K562 (cell line): ENCODE data around the gene NFIC. TPM values are rescaled to one million over a fixed set of nuclear protein-coding genes. Genes with fewer than 3 reads are reported as not detected.

Source experiments
- BDP1 ChIP-seq: IDR thresholded peaks from 3 replicates; pipeline ENCODE4 v1.6.1; 2011; ENCODE audit not compliant: insufficient read length, insufficient read depth
- BRD9 ChIP-seq: fragments of 450-650 bp; IDR thresholded peaks from 2 replicates; pipeline ENCODE4 v1.6.1; 2018; ENCODE audit warnings: low read depth; ENCODE audit not compliant: partially characterized antibody
- FOXK1 ChIP-seq: sonication (generic); formaldehyde crosslinking; IDR thresholded peaks from 2 replicates; pipeline ENCODE4 v1.8.0; 2022; ENCODE audit warnings: missing genetic modification reagents, mild to moderate bottlenecking, borderline replicate concordance
- FOXK2 ChIP-seq, 2 experiments: fragments of 450-650 bp; IDR thresholded peaks in 1 of 2; conservative IDR thresholded peaks in 1 of 2; 2 replicates each; pipeline ENCODE4 v1.6.1; 2016; ENCODE audit warnings: low read depth in 2 of 2, mild to moderate bottlenecking in 1 of 2
- JUNB ChIP-seq: fragments of 450-650 bp; formaldehyde crosslinking; conservative IDR thresholded peaks from 2 replicates; pipeline ENCODE4 v1.4.0; 2020; ENCODE audit warnings: mild to moderate bottlenecking
- MTA1 ChIP-seq: fragments of 450-650 bp; IDR thresholded peaks from 2 replicates; pipeline ENCODE4 v1.6.1; 2017; ENCODE audit warnings: borderline replicate concordance
- RBFOX2 ChIP-seq: fragments of 200-400 bp; formaldehyde crosslinking; IDR thresholded peaks from 2 replicates; pipeline ENCODE4 v1.6.1; 2017; ENCODE audit warnings: low read depth, mild to moderate bottlenecking, low read length, moderate library complexity
- RBM15 ChIP-seq: fragments of 200-400 bp; formaldehyde crosslinking; IDR thresholded peaks from 2 replicates; pipeline ENCODE4 v1.6.1; 2018; ENCODE audit warnings: mild to moderate bottlenecking, low read length, moderate library complexity; ENCODE audit not compliant: insufficient read depth
- RFX1 ChIP-seq: fragments of 450-650 bp; IDR thresholded peaks from 2 replicates; pipeline ENCODE4 v1.6.1; 2016; ENCODE audit warnings: mild to moderate bottlenecking, moderate library complexity
- TCFL5 ChIP-seq: fragments of 250-450 bp; sonication (Bioruptor Pico); conservative IDR thresholded peaks from 2 replicates; pipeline ENCODE4 v1.6.1; 2021; ENCODE audit warnings: mild to moderate bottlenecking, moderate library complexity, matching md5 sums
- ZNF696 ChIP-seq: fragments of 250-450 bp; sonication (Bioruptor Pico); conservative IDR thresholded peaks from 2 replicates; pipeline ENCODE4 v1.4.0; 2020; ENCODE audit warnings: mild to moderate bottlenecking, moderate library complexity
- ZNF76 ChIP-seq: fragments of 250-450 bp; sonication (Bioruptor Pico); IDR thresholded peaks from 2 replicates; pipeline ENCODE4 v1.4.0; 2020; ENCODE audit warnings: mild to moderate bottlenecking, moderate library complexity, borderline replicate concordance
- ZSCAN29 ChIP-seq: fragments of 450-650 bp; IDR thresholded peaks from 2 replicates; pipeline ENCODE4 v1.6.1; 2017
- polyA plus RNA-seq, 8 experiments: library from polyadenylated mRNA; depleted of rRNA in 4 of 8; stranded (reverse) in 5 of 8; unstranded in 3 of 8; fragments of >200 nt; fragmentation: Nextera tagmentation in 2 of 8; fragmentation: Illumina TruSeq in 1 of 8; extraction: Ambion mirVana in 2 of 8; extraction: Trizol in 1 of 8; gene quantifications; 2 replicates each; pipeline versions ENCODE4 v1.2.1 to v1.2.3, GENCODE V29; 2011 to 2014; ENCODE audit warnings: inconsistent platforms in 1 of 8, missing spikeins in 1 of 8
- total RNA-seq, 7 experiments: library from RNA; depleted of rRNA in 6 of 7; stranded (reverse); fragments of >200 nt in 6 of 7; fragmentation: Illumina TruSeq in 2 of 7; extraction: Trizol in 2 of 7; gene quantifications; 2 replicates each; pipeline versions ENCODE4 v1.2.1 to v1.2.3, GENCODE V29; 2011 to 2021; ENCODE audit warnings: low replicate concordance in 1 of 7
- TF ChIP-seq, protein P1 (sequence below): IDR thresholded peaks from 2 replicates; pipeline ENCODE4 v1.6.1; 2016; ENCODE audit warnings: missing genetic modification characterization, missing compliant biosample characterization
- TF ChIP-seq, protein P2 (sequence below): fragments of 250-450 bp; sonication (Bioruptor Pico); IDR thresholded peaks from 2 replicates; pipeline ENCODE4 v1.4.0; 2020
- TF ChIP-seq, protein P3 (sequence below): fragments of 250-450 bp; sonication (Bioruptor Pico); IDR thresholded peaks from 2 replicates; pipeline ENCODE4 v1.8.0; 2021; ENCODE audit warnings: mild to moderate bottlenecking, moderate library complexity
- TF ChIP-seq, protein P4 (sequence below): fragments of 450-650 bp; formaldehyde crosslinking; IDR thresholded peaks from 2 replicates; pipeline ENCODE4 v1.4.0; 2020; ENCODE audit warnings: mild to moderate bottlenecking, moderate library complexity
- TF ChIP-seq, protein P5 (sequence below): fragments of 450-650 bp; IDR thresholded peaks from 2 replicates; pipeline ENCODE4 v1.6.1; 2016; ENCODE audit warnings: antibody characterized with exemption
- TF ChIP-seq, protein P6 (sequence below): fragments of 250-450 bp; sonication (Bioruptor Pico); IDR thresholded peaks from 2 replicates; pipeline ENCODE4 v1.5.1; 2021; ENCODE audit warnings: mild to moderate bottlenecking

Gene NFIC
- total and polyA plus RNA-seq, 9 of the 15 experiments (the other 6 are each of a cell fraction or from before 2014, with no cell fraction given), result 0.71 to 62.1 (median 6.9) TPM

DNA sequence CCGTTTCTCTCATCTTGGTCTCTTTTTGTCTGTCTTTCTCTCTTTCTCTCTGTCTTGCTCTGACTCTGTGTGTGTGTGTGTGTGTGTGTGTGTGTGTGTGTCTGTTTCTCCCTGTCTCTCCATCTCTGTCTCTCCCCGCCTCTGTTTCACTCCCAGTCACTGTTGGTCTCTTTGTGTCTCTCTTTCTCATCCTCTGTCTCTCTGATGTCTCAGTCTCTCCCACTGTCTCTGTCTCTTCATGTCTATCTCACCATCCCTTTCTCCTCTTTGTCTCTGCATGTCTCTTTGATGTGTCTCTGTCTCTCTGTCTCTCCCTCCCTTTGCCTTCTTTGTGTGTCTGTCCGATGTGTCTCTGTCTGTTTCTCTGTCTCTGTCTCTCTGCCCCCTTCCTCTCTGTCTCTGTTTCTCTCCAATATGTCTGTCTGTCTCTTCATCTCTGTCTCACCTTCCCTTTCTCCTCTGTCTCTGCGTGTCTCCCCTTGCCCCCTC is 2.5 kb downstream of the NFIC start (continued):
- TF ChIP-seq, protein P1, sequence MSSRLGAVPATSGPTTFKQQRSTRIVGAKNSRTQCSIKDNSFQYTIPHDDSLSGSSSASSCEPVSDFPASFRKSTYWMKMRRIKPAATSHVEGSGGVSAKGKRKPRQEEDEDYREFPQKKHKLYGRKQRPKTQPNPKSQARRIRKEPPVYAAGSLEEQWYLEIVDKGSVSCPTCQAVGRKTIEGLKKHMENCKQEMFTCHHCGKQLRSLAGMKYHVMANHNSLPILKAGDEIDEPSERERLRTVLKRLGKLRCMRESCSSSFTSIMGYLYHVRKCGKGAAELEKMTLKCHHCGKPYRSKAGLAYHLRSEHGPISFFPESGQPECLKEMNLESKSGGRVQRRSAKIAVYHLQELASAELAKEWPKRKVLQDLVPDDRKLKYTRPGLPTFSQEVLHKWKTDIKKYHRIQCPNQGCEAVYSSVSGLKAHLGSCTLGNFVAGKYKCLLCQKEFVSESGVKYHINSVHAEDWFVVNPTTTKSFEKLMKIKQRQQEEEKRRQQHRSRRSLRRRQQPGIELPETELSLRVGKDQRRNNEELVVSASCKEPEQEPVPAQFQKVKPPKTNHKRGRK (tag), result peak; percentile 46
- TF ChIP-seq BRD9, result peak; percentile 64
- peak; percentile 40; the same call in 1 of the 2 replicates for TF ChIP-seq ZSCAN29
- TF ChIP-seq FOXK2 (conservative IDR thresholded peaks at IDR 0.05 in 1 of 2, IDR thresholded peaks at IDR 0.05 in 1 of 2; ENCODE audit: low read depth in 2 of 2), result peak in 1 of 2 experiments; percentile 47; a peak in 1 of 4 replicates
- TF ChIP-seq FOXK1, result no peak
- TF ChIP-seq BDP1, result no peak
- TF ChIP-seq ZNF76, result no peak
- TF ChIP-seq, protein P2, sequence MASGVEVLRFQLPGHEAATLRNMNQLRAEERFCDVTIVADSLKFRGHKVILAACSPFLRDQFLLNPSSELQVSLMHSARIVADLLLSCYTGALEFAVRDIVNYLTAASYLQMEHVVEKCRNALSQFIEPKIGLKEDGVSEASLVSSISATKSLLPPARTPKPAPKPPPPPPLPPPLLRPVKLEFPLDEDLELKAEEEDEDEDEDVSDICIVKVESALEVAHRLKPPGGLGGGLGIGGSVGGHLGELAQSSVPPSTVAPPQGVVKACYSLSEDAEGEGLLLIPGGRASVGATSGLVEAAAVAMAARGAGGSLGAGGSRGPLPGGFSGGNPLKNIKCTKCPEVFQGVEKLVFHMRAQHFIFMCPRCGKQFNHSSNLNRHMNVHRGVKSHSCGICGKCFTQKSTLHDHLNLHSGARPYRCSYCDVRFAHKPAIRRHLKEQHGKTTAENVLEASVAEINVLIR (CRISPR knock-in tag), result no peak
- no peak for TF ChIP-seq RBFOX2
- TF ChIP-seq, protein P3, sequence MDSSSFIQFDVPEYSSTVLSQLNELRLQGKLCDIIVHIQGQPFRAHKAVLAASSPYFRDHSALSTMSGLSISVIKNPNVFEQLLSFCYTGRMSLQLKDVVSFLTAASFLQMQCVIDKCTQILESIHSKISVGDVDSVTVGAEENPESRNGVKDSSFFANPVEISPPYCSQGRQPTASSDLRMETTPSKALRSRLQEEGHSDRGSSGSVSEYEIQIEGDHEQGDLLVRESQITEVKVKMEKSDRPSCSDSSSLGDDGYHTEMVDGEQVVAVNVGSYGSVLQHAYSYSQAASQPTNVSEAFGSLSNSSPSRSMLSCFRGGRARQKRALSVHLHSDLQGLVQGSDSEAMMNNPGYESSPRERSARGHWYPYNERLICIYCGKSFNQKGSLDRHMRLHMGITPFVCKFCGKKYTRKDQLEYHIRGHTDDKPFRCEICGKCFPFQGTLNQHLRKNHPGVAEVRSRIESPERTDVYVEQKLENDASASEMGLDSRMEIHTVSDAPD (CRISPR knock-in tag), result no peak
- TF ChIP-seq RFX1, result no peak
- TF ChIP-seq, protein P4, sequence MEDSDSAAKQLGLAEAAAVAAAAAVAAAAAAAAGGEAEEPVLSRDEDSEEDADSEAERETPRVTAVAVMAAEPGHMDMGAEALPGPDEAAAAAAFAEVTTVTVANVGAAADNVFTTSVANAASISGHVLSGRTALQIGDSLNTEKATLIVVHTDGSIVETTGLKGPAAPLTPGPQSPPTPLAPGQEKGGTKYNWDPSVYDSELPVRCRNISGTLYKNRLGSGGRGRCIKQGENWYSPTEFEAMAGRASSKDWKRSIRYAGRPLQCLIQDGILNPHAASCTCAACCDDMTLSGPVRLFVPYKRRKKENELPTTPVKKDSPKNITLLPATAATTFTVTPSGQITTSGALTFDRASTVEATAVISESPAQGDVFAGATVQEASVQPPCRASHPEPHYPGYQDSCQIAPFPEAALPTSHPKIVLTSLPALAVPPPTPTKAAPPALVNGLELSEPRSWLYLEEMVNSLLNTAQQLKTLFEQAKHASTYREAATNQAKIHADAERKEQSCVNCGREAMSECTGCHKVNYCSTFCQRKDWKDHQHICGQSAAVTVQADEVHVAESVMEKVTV, result no peak
- TF ChIP-seq TCFL5 (CRISPR knock-in tag), result no peak
- TF ChIP-seq MTA1, result no peak; the same call in 1 of the 2 replicates
- no peak for TF ChIP-seq RBM15
- TF ChIP-seq ZNF696, result no peak
- TF ChIP-seq, protein P5, sequence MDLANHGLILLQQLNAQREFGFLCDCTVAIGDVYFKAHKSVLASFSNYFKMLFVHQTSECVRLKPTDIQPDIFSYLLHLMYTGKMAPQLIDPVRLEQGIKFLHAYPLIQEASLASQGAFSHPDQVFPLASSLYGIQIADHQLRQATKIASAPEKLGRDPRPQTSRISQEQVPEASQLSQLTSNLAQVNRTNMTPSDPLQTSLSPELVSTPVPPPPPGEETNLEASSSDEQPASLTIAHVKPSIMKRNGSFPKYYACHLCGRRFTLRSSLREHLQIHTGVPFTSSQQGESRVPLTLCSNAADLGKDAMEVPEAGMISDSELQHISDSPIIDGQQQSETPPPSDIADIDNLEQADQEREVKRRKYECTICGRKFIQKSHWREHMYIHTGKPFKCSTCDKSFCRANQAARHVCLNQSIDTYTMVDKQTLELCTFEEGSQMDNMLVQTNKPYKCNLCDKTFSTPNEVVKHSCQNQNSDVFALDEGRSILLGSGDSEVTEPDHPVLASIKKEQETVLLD, result peak; percentile 78; the same call in 1 of the 2 replicates
- no peak for TF ChIP-seq JUNB (CRISPR knock-in tag)
- TF ChIP-seq, protein P6, sequence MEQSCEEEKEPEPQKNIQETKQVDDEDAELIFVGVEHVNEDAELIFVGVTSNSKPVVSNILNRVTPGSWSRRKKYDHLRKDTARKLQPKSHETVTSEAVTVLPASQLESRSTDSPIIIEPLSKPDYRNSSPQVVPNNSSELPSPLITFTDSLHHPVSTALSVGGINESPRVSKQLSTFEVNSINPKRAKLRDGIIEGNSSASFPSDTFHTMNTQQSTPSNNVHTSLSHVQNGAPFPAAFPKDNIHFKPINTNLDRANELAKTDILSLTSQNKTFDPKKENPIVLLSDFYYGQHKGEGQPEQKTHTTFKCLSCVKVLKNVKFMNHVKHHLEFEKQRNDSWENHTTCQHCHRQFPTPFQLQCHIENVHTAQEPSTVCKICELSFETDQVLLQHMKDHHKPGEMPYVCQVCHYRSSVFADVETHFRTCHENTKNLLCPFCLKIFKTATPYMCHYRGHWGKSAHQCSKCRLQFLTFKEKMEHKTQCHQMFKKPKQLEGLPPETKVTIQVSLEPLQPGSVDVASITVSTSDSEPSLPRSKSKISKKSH, result no peak
